ENCODE data around the gene GOLGA8J.
"Not testable (repeated sequence)": the region's sequence is repeated elsewhere in the genome, so short reads cannot be mapped to it uniquely, and the experiment has no call there.

Gene GOLGA8J, protein sequence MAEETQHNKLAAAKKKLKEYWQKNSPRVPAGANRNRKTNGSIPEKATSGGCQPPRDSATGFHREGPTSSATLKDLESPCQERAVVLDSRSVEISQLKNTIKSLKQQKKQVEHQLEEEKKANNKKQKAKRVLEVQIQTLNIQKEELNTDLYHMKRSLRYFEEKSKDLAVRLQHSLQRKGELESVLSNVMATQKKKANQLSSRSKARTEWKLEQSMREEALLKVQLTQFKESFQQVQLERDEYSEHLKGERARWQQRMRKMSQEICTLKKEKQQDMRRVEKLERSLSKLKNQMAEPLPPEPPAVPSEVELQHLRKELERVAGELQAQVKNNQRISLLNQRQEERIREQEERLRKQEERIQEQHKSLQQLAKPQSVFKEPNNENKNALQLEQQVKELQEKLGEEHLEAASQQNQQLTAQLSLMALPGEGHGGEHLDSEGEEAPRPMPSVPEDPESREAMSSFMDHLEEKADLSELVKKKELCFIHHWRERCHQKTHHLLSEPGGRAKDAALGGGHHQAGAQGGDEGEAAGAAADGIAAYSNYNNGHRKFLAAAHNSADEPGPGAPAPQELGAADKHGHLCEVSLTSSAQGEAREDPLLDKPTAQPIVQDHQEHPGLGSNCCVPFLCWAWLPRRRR

DNA sequence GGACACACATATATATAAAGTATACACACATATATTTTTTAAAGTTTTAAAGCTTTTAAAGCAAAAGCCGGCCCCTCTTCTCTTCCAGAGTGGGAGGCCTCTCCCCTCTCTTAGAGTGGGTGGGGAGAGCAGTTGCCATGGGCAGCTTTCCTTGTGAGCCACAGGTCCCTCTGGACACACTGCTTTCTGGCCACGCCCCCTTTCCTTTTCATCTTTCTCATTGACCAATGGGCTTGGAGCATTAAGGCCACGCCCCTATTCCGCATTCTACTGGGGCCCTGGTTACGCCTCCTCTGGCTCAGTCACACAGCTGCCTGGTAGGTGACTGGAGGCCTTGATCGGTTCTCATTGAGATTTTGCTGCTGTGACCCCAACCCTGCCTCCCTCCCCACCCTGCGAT is at the start of gene GOLGA8J:
Gene GOLGA8J (plus strand): TSS at position 301 of the 400 bp plus-strand sequence. CDS start 98 bp downstream, at position 399.
- not testable (repeated sequence) for FAIRE-seq

DNA sequence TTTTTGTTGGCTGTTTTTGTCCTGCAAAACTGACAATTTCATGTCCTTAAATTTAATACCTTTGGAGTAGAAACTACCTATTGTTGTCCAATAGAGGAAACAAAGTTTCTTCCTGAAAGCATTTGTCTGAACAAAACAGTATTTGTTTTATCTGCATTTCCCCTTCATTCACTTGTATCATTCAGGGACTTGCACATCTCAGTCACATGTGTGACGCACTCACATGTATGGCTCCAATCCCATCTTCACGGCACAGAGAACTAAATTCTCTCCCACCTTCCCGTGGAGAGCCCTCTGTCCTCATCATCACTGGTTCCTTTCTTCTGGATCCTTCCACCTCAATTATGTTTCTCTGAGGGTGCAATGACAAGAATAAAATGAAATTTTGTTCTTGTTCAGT is 49.5 kb upstream of the GOLGA8J start:
- no peak for FAIRE-seq

DNA sequence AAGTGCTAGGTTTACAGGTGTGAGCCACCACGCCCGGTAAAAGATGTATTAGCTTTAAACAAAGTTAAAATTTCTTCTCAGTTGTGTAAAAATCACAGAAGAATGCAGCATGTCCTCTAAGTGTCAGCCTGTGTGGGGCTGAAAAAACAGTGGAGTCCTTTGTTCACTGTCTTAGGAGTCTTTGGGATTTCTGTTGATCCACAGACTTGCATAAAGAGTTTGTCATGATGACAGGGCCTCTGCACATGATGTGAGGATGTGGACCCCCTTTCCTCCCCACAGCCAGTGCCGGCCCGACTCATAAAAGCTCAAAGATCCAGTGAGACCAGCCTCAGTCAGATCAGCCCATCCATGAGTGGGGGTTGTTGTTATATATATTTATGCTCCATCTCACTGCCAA is 49.0 kb upstream of the GOLGA8J start:
- FAIRE-seq: no peak

DNA sequence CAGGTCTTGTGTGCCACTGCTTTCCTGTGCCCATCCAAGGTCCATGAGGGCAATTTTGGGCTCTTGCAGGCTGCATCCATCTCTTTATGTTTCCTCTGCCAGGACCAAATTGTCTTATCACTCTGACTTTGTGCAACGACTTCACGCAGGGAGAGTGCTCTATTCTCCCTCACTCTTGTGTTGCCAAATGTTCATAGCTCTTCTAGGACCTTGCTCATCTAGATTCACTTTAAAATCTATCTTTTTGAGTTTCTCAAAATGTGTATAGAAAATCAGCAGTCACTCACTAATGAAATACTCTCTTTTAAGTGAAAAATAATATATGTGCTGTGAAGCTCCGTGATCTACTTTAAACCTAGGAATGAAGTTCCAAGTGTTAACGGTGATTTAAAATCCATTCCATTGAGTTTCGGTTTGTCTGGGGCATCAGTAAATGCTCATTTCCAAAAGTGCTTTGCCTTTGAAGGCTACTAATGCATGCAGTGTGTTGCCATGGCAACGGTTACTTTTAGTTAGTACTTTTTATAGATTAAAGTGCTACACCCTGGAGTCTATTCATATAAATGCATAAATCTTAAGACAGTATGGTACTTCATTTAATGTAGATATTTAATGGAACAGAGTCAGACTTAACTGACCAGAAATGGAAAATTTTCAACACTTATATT is 46.6 kb upstream of the GOLGA8J start:
- no peak for FAIRE-seq

DNA sequence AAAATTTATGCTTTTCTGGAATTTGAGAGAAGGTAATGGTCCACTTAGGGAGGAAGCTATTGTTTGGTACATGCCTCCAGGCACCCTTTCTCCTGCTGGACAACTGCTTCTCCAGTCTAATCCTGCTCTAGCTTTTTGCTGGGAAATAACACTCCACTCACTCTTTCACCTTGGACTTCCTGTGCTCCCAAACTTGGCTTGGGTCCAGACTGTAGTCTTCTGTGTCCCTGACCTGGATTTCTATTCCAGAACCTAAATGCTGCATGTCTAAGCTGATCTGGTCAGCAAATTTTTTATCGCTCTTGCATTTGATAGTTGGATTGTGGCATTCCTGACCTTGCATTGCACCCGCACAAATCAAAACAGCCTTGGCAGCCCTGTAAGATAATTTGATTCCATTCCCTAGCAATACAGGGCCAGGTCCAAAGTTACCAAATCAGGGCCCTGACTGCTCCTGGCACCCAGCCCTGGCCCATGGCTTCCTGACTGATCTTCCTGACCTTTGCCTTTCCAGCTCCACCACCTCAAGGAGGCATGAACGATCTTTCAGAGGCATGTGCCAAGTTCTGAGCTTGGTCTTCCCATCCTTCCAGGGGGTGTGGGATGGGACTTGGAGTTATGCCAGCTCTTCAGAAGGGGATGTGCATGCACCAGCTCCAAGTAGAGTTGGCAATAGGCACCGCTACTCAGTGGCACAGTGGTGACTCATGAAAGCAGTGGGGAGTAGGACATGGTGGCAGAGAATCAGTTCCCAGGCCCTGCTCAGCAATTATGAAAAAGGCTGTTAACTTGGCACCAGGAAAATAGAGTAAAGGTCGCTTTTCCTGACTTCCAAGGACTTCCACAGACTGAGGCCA is 43.9 kb upstream of the GOLGA8J start:
- FAIRE-seq: no peak

DNA sequence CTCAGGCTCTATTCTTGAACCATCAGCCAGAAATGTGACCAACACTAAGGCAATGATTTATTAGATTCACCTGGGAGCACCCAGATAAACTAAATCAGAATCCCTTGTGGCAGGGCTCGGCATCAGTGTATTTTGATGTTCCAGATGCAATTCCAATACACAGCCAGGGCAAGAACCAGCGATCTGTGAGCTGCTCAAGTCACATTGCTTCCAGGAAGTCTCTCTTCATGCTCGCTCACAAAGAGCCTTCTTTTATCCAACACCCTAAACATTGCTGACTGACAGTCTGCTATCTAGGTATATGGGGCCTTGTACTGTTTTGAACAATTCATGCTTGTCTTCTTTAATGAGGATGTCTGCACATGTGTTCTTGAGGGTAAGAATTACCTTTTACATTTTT is 40.9 kb upstream of the GOLGA8J start:
- FAIRE-seq: no peak

DNA sequence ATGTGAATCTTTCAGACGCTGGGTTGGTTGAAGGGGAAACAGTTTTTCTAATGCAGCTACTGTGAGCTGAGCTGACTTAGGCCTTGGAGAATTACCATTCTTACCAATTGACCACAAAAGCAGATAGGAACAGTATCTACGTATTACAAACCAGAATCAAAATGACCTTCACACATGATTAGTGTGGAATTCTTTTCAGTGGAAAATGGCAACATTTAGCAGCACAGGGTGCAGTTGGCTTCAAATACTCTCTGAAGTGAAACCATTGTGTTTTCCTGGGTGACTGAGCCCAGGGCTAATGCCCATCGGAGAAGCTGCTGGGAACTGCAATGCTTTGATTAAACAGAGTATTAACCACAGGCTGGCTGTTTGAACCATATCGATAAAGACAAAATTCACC is 40.2 kb upstream of the GOLGA8J start:
- no peak for FAIRE-seq

DNA sequence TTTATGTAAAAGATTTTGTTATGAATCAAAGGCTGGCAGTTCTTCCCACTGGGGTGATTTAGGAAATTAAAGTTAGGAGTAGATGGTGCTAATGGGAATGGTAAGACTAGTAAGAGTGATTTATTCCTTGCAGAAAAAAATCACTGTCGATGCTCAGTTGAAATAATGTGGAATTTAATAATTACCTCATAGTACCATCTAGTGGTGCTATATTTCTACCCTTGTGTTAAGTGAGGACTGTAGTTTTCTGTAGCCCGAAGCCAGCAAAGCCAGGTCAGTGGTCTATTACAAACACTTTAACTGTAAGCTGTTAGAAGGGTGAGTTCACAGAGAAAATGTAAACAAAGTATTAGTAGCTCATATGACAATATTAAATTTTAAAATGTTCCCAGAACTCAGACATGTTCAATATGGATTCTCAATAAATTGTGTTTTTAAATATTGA is 39.5 kb upstream of the GOLGA8J start:
- FAIRE-seq: no peak

DNA sequence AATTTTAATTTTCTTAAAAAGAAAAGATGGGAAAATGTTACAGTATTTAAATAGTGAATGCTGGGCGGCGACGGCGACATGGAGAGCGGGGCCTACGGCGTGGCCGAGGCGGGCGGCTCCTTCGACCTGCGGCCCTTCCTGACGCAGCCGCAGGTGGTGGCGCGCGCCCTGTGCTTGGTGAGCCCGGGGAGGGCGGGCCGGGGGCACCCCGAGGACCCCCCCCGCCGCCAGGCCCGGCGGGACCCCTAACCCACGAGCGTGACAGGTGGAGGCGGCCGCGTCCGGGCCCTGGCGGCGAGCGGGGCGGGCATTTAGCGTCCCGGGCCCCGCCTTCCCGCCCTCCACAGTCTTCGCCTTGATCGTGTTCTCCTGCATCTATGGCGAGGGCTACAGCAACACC is 38.4 kb upstream of the GOLGA8J start:
- FAIRE-seq: no peak

DNA sequence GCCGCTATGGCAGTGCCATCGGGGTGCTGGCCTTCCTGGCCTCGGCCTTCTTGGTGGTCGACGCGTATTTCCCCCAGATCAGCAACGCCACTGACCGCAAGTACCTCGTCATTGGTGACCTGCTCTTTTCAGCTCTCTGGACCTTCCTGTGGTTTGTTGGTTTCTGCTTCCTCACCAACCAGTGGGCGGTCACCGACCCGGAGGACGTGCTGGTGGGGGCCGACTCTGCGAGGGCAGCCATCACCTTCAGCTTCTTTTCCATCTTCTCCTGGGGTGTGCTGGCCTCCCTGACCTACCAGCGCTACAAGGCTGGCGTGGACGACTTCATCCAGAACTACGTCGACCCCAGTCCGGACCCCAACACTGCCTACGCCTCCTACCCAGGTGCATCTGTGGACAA is 37.9 kb upstream of the GOLGA8J start:
- not testable (repeated sequence) for FAIRE-seq

DNA sequence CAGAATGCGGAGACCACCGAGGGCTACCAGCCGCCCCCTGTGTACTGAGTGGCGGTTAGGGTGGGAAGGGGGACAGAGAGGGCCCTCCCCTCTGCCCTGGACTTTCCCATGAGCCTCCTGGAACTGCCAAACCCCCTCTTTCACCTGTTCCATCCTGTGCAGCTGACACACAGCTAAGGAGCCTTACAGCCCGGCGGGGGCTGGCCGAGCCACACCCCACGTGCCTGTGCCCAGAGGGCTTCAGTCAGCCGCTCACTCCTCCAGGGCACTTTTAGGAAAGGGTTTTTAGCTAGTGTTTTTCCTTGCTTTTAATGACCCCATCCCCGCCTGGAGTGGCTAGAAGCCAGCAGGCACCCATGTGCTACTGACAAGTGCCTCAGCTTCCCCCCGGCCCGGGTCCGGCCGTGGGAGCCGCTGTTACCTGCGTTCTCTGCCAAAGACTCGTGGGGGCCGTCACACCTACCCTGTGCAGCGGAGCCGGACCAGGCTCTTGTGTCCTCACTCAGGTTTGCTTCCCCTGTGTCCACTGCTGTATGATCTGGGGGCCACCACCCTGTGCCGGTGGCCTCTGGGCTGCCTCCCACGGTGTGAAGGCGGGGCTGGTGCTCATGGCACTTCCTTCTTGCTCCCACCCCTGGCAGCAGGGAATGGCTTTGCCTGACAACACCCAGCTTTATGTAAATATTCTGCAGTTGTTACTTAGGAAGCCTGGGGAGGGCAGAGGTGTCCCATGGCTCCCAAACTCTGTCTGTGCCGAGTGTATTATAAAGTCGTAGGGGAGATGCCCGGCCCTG is 37.3 kb upstream of the GOLGA8J start:
- not testable (repeated sequence) for FAIRE-seq

DNA sequence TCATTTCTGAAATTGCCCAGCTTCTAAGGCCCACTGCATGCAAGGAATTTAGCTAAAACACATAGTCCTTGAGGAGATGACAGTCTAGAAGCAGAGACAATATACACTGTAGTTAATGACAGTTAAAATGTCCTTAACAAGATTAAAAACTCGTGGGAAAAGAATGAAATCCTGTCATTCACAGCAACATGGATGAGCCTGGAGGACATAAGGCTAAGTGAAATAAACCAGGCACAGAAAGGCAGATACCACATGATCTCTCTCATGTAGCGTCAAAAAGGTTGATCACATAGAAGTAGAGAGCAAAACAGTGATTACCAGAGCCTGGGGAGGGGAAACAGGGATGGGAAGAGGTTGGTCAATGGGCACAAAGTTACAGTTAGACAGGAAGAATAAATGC is 36.3 kb upstream of the GOLGA8J start:
- FAIRE-seq: no peak

DNA sequence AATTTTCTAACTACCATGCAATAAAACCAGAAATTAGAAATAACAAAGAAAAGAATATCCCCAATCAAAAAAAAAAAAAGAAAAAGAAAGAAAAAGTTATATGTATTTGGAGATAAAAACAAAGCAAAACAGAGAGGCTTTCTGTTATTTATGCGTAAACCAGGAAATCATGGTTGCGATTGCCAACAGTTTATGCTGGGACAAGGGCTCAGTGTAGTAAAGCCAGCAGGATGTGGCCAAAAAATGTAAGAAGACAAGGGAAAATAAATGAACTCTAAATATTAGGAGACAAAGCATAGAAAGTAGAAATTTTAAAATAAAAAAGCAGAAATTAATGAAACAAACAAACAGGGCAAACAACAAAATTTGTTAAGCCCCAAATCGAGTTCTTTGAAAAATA is 27.2 kb upstream of the GOLGA8J start:
- no peak for FAIRE-seq

DNA sequence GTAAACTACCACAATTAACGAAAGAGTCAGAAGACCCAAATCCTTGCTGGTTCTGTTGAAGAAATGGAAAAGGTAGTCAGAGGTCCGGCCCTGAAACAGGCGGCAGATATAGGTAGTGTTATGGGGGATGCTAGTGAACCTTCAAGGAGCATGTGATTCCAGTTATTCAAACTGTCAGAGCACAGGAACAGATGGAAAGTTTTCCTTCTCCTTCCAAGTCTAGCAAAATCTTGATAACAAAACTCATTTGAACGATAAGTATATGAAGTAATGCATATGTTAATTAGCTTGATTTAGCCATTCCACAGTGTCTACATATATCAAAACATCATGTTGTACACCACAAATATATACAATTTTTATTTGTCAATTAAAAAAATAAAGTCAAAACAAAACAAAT is 26.6 kb upstream of the GOLGA8J start:
- FAIRE-seq: no peak

DNA sequence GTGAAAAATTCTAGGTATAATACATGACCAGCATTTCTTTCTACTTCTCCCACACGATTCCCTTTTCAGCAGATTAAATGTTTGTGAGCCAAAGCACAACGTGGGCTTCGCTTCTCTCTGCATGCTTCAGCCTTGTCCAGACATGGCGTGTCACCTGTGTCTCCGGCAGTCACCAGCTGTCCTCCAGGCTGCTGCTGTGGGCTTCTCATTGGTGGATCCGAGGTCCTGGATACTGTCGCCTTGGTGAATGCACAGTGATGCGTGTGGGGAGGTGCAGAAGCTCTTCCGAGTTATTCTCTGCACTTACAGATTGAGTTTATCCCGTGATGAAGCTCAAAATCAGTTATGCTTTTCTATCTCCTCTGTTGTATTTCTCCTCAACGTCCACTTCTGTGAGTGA is 23.0 kb upstream of the GOLGA8J start:
- no peak for FAIRE-seq

DNA sequence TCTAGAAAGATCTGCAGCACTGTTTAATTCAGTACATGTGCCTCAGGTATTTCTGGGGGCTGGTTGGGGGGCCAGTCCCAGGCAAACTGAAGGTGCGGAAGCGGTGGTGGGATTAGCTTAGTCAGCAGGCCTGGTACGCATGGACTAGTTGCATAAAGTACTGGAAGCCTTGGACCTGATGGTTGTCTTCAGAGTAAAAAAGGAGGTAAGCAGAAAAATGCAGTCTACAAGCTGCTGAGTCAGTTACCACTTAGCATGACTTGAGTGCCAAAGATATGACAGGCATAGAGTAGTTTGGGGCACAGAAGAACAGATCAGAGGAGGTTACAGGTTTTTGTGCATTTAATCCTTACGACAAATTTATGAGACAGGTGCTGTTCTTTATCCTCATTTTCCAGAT is 19.9 kb upstream of the GOLGA8J start:
- no peak for FAIRE-seq

DNA sequence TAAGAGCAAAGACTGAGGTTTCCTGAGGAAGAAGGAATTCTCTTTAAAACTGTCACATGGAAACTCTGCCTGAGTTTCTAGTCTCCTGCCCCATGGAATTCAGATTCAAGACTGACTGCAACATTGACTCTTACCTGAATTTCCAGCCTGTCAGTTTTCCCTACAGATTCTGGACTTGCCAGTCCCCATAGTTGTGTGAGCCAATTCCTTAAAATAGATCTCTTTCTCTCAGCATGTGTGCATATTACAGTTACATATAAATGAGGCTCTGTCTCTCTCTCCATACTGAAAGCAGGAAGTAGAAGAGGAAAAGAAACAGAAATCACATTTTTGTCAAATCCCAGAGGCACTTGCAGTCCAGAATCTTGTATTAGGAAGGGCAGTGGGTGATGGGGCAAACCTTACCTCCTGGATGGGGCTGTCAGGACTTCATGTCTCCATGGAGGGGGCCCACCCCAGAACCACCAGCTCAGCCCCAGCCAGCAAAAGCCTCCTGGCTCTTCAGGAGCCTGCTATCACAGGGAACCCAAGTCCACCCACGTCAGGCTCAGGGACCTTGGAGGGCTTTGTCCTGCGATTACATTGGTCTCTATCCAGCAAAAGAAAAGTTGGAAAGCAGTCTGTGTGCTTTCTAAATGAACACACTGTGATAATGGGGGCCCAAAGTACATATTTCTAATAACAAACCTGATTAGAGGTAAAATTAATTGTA is 18.8 kb upstream of the GOLGA8J start:
- no peak for FAIRE-seq

DNA sequence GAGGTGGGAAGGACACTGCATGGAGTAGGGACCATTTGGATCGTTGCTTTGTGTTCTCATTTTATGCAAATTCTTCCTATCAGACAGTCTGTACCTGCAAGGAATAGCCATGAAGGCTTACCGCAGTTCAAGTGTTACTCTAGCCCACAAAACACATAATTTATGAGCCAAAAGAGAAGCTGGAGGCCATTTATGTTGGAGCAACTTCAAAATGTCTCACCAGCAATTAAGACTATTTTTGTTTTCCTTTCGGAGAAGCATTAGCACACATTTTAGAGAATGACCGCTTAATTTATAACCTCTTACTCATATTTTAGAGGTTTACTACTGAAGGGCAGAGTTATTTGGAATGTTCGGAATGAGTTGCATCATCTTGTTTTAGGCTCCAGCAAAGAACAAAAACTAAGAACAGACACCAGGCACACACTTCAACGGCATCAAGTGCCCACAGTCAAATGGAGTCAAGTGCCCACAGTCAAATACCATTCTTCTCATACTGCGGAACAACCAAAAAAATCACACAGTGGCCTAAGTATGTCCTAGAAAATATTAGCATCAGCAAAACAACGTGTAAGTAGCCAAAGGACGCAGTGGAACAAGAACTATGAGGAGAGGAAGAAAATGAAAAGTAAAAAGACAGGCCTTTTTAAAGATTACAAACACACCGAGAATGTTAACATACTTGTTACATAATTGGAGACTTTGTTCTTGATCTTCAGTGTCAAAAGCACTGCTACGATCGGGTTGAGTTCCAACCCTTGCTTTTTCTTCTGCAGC is 17.5 kb upstream of the GOLGA8J start:
- no peak for FAIRE-seq

DNA sequence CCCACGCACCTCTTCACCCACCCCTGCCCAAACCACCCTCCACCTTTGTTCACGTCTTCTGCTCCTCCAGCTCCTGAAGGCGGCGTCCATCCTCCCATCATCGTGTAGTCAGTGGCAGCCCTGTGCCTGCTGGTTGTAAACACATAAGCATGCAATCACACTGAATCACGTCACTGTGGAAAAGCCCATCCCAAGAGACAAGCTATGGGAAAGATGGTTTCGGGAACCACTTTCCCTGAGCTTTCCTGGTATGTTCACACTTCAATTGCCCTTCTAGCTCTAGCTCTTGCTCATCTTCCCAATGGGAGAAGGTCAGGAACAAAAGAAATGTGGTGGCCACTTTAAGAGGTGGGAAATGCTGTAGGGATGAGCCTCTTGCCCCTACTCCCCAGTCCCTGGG is 14.4 kb upstream of the GOLGA8J start:
- FAIRE-seq: no peak

DNA sequence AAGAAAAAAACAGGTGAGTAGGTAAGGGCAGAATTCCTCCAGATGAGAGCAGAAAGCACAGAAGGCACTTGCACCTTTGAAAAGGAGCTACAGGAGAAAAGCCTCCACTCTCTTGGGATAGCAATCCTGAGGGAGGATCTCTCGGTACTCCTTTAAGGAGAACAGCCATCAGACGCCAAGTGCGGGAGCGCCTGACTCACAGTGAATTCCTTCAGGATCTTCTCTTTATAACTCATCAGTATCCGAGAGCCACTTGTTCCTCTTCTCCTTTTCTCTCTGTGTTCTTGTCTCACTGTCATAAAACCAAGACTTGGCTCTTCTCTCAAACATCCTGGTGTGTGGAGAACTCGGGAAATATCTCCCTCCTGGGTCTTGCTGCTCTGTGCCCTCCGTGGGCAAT is 10.1 kb upstream of the GOLGA8J start:
- no peak for FAIRE-seq

DNA sequence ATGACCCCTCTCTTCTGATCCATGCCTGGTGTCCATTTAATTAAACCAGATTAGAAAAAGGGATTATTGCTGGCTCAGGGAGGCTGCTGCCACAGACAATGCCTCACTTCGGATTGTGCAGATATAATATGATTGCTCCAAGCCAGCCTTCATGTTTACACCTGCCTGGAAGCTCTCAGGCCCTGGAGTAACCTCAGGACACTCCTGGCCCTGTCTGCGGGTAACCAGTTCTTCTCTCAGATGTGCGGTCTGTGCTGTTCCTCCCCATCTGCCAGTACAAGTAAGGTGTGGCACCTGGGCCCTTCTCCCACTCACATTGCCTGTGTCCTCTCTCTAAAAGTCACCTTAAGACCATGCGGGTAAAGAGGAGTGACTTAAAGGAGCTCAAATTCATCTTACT is 8.8 kb upstream of the GOLGA8J start:
- no peak for FAIRE-seq

Data from TTC549 (cell line).